GM23338 (cell line): ENCODE results near the gene SMURF2. TPM values are rescaled to one million over a fixed set of nuclear protein-coding genes. Genes with fewer than 3 reads are reported as not detected.
"Not testable (repeated sequence)": the region's sequence is repeated elsewhere in the genome, so short reads cannot be mapped to it uniquely, and the experiment has no call there.

Experiments
- ATAC-seq: fragments of 200-7000 bp; cut with Tn5 transposase; 3 replicates; pipeline ENCODE4 v1.9.1; 2020
- DNase-seq: peaks from one replicate; pipeline ENCODE4 v3.0.0-alpha.2; 2015; ENCODE audit warnings: low spot score
- H2AFZ ChIP-seq: fragments of 200-600 bp; sonication (generic); 2 replicates; pipeline ENCODE4 v1.8.0; 2016; ENCODE audit warnings: antibody characterized with exemption, mild to moderate bottlenecking, moderate library complexity
- H3F3A ChIP-seq: fragments of 200-600 bp; sonication (generic); replicated peaks from 2 replicates; pipeline ENCODE4 v1.8.0; 2017; ENCODE audit warnings: antibody characterized with exemption, mixed run types, low read depth
- H3K27ac ChIP-seq: fragments of 200-600 bp; sonication (generic); 2 replicates; pipeline ENCODE4 v1.6.1; 2016; ENCODE audit warnings: low read depth
- H3K27me3 ChIP-seq: fragments of 200-600 bp; sonication (generic); 2 replicates; pipeline ENCODE4 v1.8.0; 2016; ENCODE audit warnings: mild to moderate bottlenecking, mixed run types, moderate library complexity; ENCODE audit not compliant: insufficient read depth
- H3K36me3 ChIP-seq: fragments of 200-600 bp; sonication (generic); 2 replicates; pipeline ENCODE4 v1.8.0; 2016; ENCODE audit warnings: mild to moderate bottlenecking; ENCODE audit not compliant: insufficient read depth
- H3K4me1 ChIP-seq: fragments of 200-600 bp; sonication (generic); 2 replicates; pipeline ENCODE4 v1.8.0; 2016; ENCODE audit warnings: mild to moderate bottlenecking, moderate library complexity; ENCODE audit not compliant: insufficient read depth
- H3K4me2 ChIP-seq: fragments of 200-600 bp; sonication (generic); 2 replicates; pipeline ENCODE4 v1.7.1; 2017; ENCODE audit warnings: mixed run types
- H3K4me3 ChIP-seq: fragments of 200-600 bp; sonication (generic); 2 replicates; pipeline ENCODE4 v1.6.1; 2016; ENCODE audit warnings: mixed run types
- H3K79me2 ChIP-seq: fragments of 200-600 bp; sonication (generic); replicated peaks from 2 replicates; pipeline ENCODE4 v1.8.0; 2017; ENCODE audit warnings: mild to moderate bottlenecking; ENCODE audit not compliant: insufficient read depth
- H3K9me2 ChIP-seq: fragments of 200-600 bp; sonication (generic); 2 replicates; pipeline ENCODE4 v1.8.0; 2017; ENCODE audit not compliant: insufficient read depth
- H4K20me1 ChIP-seq: fragments of 200-600 bp; sonication (generic); replicated peaks from 2 replicates; pipeline ENCODE4 v1.8.0; 2017; ENCODE audit warnings: mild to moderate bottlenecking; ENCODE audit not compliant: insufficient read depth
- H3K27ac Mint-ChIP-seq: 2 replicates; pipeline ENCODE4 v1.8.0; 2020; ENCODE audit warnings: inconsistent platforms, mild to moderate bottlenecking, moderate library complexity, mixed read lengths
- H3K27me3 Mint-ChIP-seq: 3 replicates; pipeline ENCODE4 v1.8.0; 2022; ENCODE audit warnings: low read depth, mild to moderate bottlenecking, moderate library complexity, mixed read lengths, inconsistent platforms; ENCODE audit not compliant: insufficient read depth, poor library complexity
- H3K36me3 Mint-ChIP-seq: 3 replicates; pipeline ENCODE4 v1.8.0; 2021; ENCODE audit warnings: low read depth, mild to moderate bottlenecking, inconsistent platforms, moderate library complexity, mixed read lengths
- H3K4me1 Mint-ChIP-seq: 3 replicates; pipeline ENCODE4 v1.8.0; 2020; ENCODE audit warnings: mild to moderate bottlenecking, inconsistent platforms, mixed read lengths
- H3K4me3 Mint-ChIP-seq: 3 replicates; pipeline ENCODE4 v1.8.0; 2021; ENCODE audit warnings: moderate library complexity, mild to moderate bottlenecking, inconsistent platforms, mixed read lengths
- H3K9me3 Mint-ChIP-seq: 3 replicates; pipeline ENCODE4 v1.8.0; 2020; ENCODE audit warnings: moderate library complexity, mild to moderate bottlenecking, inconsistent platforms, mixed read lengths
- EZH2 ChIP-seq: fragments of 200-600 bp; sonication (generic); IDR thresholded peaks from one replicate; pipeline ENCODE4 v1.8.0; 2017; ENCODE audit warnings: antibody characterized with exemption, mild to moderate bottlenecking, low read depth; ENCODE audit not compliant: unreplicated experiment
- EZH2phosphoT487 ChIP-seq: fragments of 200-600 bp; sonication (generic); IDR thresholded peaks from one replicate; pipeline ENCODE4 v1.8.1; 2018; ENCODE audit warnings: antibody characterized with exemption; ENCODE audit not compliant: unreplicated experiment
- JUNB ChIP-seq: IDR thresholded peaks from one replicate; pipeline ENCODE4 v1.6.1; 2016; ENCODE audit warnings: antibody characterized with exemption; ENCODE audit not compliant: unreplicated experiment
- NANOG ChIP-seq: IDR thresholded peaks from 2 replicates; pipeline ENCODE4 v1.6.1; 2016; ENCODE audit warnings: antibody characterized with exemption, borderline replicate concordance
- STAT1 ChIP-seq: IDR thresholded peaks from one replicate; pipeline ENCODE4 v1.6.1; 2016; ENCODE audit warnings: antibody characterized with exemption; ENCODE audit not compliant: unreplicated experiment
- ZNF114 ChIP-seq: fragments of 250-450 bp; sonication (Bioruptor Pico); IDR thresholded peaks from 2 replicates; pipeline ENCODE4 v1.5.0; 2020; ENCODE audit warnings: mild to moderate bottlenecking, moderate library complexity
- ZNF331 ChIP-seq: fragments of 250-450 bp; sonication (Bioruptor Pico); IDR thresholded peaks from 2 replicates; pipeline ENCODE4 v1.5.0; 2020; ENCODE audit warnings: low read depth, mild to moderate bottlenecking, moderate library complexity
- polyA plus RNA-seq: library from polyadenylated mRNA; unstranded; fragments of >200 nt; fragmentation: Nextera tagmentation; extraction: Ambion mirVana; gene quantifications from 2 replicates; pipeline ENCODE4 v1.2.1, GENCODE V29; 2016
- total RNA-seq: library from RNA; depleted of rRNA; stranded (reverse); fragments of >200 nt; shearing (Covaris generic); gene quantifications from 2 replicates; pipeline ENCODE4 v1.2.3, GENCODE V29; 2014
- TF ChIP-seq, protein P1 (sequence below): IDR thresholded peaks from 2 replicates; pipeline ENCODE4 v1.6.1; 2016; ENCODE audit warnings: antibody characterized with exemption
- TF ChIP-seq, protein P2 (sequence below): IDR thresholded peaks from one replicate; pipeline ENCODE4 v1.6.1; 2018; ENCODE audit warnings: antibody characterized with exemption; ENCODE audit not compliant: unreplicated experiment

The SMURF2 gene
- total and polyA plus RNA-seq, 2 experiments from 2014 or later = 12.1 to 29.6 TPM

DNA sequence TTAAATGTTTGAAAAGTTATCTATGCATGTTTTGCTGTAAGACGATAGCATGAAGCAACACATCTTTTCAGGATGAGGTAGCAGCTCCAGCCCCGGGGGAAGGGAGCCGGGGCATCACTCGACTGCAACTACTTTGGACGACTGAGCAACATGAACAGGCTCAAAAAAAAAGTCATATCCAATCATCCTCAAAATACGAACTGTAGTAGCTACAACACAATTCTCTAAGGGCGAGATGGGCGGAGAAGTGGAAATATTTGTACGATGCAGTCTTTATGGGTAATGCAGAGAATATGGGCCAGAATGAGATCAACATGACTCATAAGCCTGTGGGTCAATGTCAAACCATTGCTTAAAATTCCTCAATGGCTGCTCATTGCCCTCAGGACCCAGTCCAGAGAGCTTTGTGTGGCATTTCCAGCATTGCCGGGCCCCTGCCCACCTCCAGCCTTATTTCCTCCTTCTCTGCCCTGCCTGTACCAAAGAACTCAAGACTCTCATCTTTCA lies 17.7 kb upstream of the SMURF2 start:
- Histone ChIP-seq H3K27ac (no peak overlapping the region), H3K4me2 (no peak overlapping the region), H3K4me3 (no peak overlapping the region), H2AFZ (no peak overlapping the region), H3K9me2 (no peaks in the 10 kb centered on the region), H3K79me2 (no peaks in the 10 kb centered on the region), H3K27me3 (no peaks in the 10 kb centered on the region), H3F3A (no peaks in the 10 kb centered on the region), H3K4me1 (no peaks in the 10 kb centered on the region), H4K20me1 (no peaks in the 10 kb centered on the region), H3K36me3 (no peaks in the 10 kb centered on the region)
- no peaks in the 10 kb centered on the region for H3K4me1 Mint-ChIP-seq
- DNase-seq (no peak), ATAC-seq (no peak)
- TF ChIP-seq STAT1 (no peak), EZH2phosphoT487 (no peak), JUNB (no peak), NANOG (no peak), EZH2 (no peak), ZNF114 (CRISPR knock-in tag) (no peak)
- TF ChIP-seq, protein P1, sequence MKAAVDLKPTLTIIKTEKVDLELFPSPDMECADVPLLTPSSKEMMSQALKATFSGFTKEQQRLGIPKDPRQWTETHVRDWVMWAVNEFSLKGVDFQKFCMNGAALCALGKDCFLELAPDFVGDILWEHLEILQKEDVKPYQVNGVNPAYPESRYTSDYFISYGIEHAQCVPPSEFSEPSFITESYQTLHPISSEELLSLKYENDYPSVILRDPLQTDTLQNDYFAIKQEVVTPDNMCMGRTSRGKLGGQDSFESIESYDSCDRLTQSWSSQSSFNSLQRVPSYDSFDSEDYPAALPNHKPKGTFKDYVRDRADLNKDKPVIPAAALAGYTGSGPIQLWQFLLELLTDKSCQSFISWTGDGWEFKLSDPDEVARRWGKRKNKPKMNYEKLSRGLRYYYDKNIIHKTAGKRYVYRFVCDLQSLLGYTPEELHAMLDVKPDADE = no peak
- TF ChIP-seq, protein P2, sequence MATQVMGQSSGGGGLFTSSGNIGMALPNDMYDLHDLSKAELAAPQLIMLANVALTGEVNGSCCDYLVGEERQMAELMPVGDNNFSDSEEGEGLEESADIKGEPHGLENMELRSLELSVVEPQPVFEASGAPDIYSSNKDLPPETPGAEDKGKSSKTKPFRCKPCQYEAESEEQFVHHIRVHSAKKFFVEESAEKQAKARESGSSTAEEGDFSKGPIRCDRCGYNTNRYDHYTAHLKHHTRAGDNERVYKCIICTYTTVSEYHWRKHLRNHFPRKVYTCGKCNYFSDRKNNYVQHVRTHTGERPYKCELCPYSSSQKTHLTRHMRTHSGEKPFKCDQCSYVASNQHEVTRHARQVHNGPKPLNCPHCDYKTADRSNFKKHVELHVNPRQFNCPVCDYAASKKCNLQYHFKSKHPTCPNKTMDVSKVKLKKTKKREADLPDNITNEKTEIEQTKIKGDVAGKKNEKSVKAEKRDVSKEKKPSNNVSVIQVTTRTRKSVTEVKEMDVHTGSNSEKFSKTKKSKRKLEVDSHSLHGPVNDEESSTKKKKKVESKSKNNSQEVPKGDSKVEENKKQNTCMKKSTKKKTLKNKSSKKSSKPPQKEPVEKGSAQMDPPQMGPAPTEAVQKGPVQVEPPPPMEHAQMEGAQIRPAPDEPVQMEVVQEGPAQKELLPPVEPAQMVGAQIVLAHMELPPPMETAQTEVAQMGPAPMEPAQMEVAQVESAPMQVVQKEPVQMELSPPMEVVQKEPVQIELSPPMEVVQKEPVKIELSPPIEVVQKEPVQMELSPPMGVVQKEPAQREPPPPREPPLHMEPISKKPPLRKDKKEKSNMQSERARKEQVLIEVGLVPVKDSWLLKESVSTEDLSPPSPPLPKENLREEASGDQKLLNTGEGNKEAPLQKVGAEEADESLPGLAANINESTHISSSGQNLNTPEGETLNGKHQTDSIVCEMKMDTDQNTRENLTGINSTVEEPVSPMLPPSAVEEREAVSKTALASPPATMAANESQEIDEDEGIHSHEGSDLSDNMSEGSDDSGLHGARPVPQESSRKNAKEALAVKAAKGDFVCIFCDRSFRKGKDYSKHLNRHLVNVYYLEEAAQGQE = no peak
- H3K27ac Mint-ChIP-seq = no peak overlapping the region
- H3K36me3 Mint-ChIP-seq = no peaks in the 10 kb centered on the region
- H3K4me3 Mint-ChIP-seq = no peak overlapping the region
- H3K9me3 Mint-ChIP-seq = no peaks in the 10 kb centered on the region
- H3K27me3 Mint-ChIP-seq = peaks cover 3% of the 10 kb centered on the region

DNA sequence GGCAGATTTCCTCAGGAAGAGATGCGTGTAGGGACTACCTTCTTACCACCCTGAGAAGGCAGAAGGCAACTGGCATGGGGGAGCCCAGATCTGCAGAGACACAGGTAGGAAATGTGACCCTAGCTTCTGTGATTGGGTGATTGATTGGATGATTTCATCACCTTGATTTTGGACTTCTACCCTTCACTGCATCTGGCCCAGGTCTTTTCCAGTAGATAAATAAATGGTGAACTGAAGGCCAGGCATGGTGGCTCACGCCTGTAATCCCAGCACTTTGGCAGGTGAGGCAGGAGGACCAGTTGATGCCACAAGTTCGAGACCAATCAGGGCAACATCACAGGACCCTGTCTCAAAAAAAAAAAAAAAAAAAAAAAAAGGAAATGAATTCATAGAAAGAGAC lies 14.7 kb upstream of the SMURF2 start:
- no peaks in the 10 kb centered on the region for H3K36me3 ChIP-seq
- no peak overlapping the region for H3K4me3 ChIP-seq
- H3K27ac Mint-ChIP-seq = no peak overlapping the region
- H3K9me2 ChIP-seq = no peaks in the 10 kb centered on the region
- no peaks in the 10 kb centered on the region for H3K79me2 ChIP-seq
- no peaks in the 10 kb centered on the region for H4K20me1 ChIP-seq
- H3K4me2 ChIP-seq = no peak overlapping the region
- no peaks in the 10 kb centered on the region for H3K27me3 Mint-ChIP-seq
- H3K27ac ChIP-seq = no peak overlapping the region
- H3F3A ChIP-seq = no peaks in the 10 kb centered on the region
- H3K4me1 ChIP-seq = no peaks in the 10 kb centered on the region
- no peak for DNase-seq
- no peaks in the 10 kb centered on the region for H3K9me3 Mint-ChIP-seq
- no peaks in the 10 kb centered on the region for H3K27me3 ChIP-seq
- H3K36me3 Mint-ChIP-seq = no peaks in the 10 kb centered on the region
- H2AFZ ChIP-seq = no peak overlapping the region
- no peak overlapping the region for H3K4me3 Mint-ChIP-seq
- H3K4me1 Mint-ChIP-seq = no peaks in the 10 kb centered on the region
- TF ChIP-seq ZNF114 (CRISPR knock-in tag) (no peak), EZH2 (no peak), ZNF331 (CRISPR knock-in tag) (no peak)
- TF ChIP-seq, protein P2 = no peak
- no peak for ATAC-seq

DNA sequence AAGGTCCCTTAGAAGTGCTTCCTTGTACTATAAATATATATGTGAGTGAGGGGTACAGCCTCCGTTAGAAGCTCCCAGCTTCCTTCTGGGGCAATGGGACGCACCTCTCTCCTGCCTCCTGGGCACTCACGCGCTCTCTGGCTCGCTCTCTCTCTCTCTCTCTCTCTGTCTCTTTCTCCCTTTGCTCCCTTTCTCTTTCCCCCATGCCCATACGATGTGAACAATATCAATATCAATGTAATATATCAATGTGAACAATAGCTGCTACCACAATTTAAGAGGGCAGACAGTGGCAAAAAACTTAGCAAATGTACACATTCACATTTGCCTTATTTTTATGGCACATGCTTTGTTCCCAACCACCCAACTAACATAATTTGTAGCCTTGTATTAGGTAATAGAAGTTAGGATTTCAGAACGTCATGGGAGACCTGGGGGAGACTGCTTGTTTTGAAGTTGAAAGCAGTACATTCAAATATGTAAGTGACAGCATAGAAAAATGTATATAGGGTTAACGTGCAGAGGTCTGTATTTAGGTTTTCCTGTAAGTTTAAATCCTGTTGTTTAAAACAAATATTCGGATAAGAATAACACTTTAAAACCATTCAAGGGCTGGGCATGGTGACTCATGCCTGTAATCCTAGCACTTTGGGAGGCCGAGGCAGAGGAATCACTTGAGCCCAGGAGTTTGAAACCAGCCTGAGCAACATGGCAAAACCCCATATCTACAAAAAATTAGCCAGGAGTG lies 8.9 kb upstream of the SMURF2 start:
- not testable (repeated sequence) for H3K27me3 ChIP-seq, H3K27me3 Mint-ChIP-seq, H3K36me3 ChIP-seq, H3K4me1 ChIP-seq, H3K79me2 ChIP-seq, H3K9me2 ChIP-seq, DNase-seq, H3K27ac ChIP-seq, H3K27ac Mint-ChIP-seq, H3F3A ChIP-seq, H2AFZ ChIP-seq, H3K4me3 ChIP-seq, H3K9me3 Mint-ChIP-seq, H3K4me1 Mint-ChIP-seq, H3K4me3 Mint-ChIP-seq, H4K20me1 ChIP-seq, H3K4me2 ChIP-seq, ATAC-seq, H3K36me3 Mint-ChIP-seq
